K562 (cell line): ENCODE results near the gene CBX8. TPM values are rescaled to one million over a fixed set of nuclear protein-coding genes. Genes with fewer than 3 reads are reported as not detected.

Experiments used
- AFF1 ChIP-seq, 2 experiments: fragments of 450-650 bp; IDR thresholded peaks; 2 replicates each; pipeline ENCODE4 v1.6.1; 2018; ENCODE audit warnings: mild to moderate bottlenecking in 2 of 2, low read depth in 1 of 2; ENCODE audit not compliant: partially characterized antibody in 2 of 2
- DNMT1 ChIP-seq: fragments of 450-650 bp; IDR thresholded peaks from 2 replicates; pipeline ENCODE4 v1.6.1; 2016; ENCODE audit warnings: antibody characterized with exemption, mild to moderate bottlenecking
- ETV6 ChIP-seq, 3 experiments: fragments of 150-350 bp in 1 of 3; sonication (generic) in 1 of 3; formaldehyde crosslinking in 1 of 3; IDR thresholded peaks; 2 replicates each; pipeline versions ENCODE4 v1.6.1 to v1.8.0; 2014 to 2022; ENCODE audit warnings: borderline replicate concordance in 2 of 3, low read depth in 2 of 3, antibody characterized with exemption in 1 of 3, low read length in 1 of 3, mild to moderate bottlenecking in 1 of 3, missing genetic modification reagents in 1 of 3
- FOXA3 ChIP-seq, 2 experiments: fragments of 450-650 bp in 1 of 2; sonication (generic) in 1 of 2; formaldehyde crosslinking; IDR thresholded peaks in 1 of 2; conservative IDR thresholded peaks in 1 of 2; 2 replicates each; pipeline versions ENCODE4 v1.4.0 to v1.8.0; 2020 to 2022; ENCODE audit warnings: mild to moderate bottlenecking in 2 of 2, missing genetic modification reagents in 1 of 2
- GTF2E2 ChIP-seq: fragments of 200-800 bp; sonication (Bioruptor generic); IDR thresholded peaks from 2 replicates; pipeline ENCODE4 v1.6.1; 2016; ENCODE audit warnings: missing genetic modification characterization, missing compliant biosample characterization
- GTF2F1 ChIP-seq: IDR thresholded peaks from 2 replicates; pipeline ENCODE4 v1.6.1; 2011; ENCODE audit warnings: low read depth, low read length, improper control_type of control experiment
- PHTF2 ChIP-seq: fragments of 250-450 bp; sonication (Bioruptor Pico); IDR thresholded peaks from 2 replicates; pipeline ENCODE4 v1.5.0; 2021; ENCODE audit warnings: mild to moderate bottlenecking
- POLR2G ChIP-seq: fragments of 200-400 bp; formaldehyde crosslinking; IDR thresholded peaks from 2 replicates; pipeline ENCODE4 v1.6.1; 2017; ENCODE audit warnings: low read depth, mild to moderate bottlenecking, antibody characterized with exemption, low read length, moderate library complexity
- VEZF1 ChIP-seq: fragments of 200-800 bp; sonication (Bioruptor generic); IDR thresholded peaks from 2 replicates; pipeline ENCODE4 v1.6.1; 2017; ENCODE audit warnings: missing genetic modification characterization, missing compliant biosample characterization
- polyA plus RNA-seq, 8 experiments: library from polyadenylated mRNA; depleted of rRNA in 4 of 8; stranded (reverse) in 5 of 8; unstranded in 3 of 8; fragments of >200 nt; fragmentation: Nextera tagmentation in 2 of 8; fragmentation: Illumina TruSeq in 1 of 8; extraction: Ambion mirVana in 2 of 8; extraction: Trizol in 1 of 8; gene quantifications; 2 replicates each; pipeline versions ENCODE4 v1.2.1 to v1.2.3, GENCODE V29; 2011 to 2014; ENCODE audit warnings: inconsistent platforms in 1 of 8, missing spikeins in 1 of 8
- total RNA-seq, 7 experiments: library from RNA; depleted of rRNA in 6 of 7; stranded (reverse); fragments of >200 nt in 6 of 7; fragmentation: Illumina TruSeq in 2 of 7; extraction: Trizol in 2 of 7; gene quantifications; 2 replicates each; pipeline versions ENCODE4 v1.2.1 to v1.2.3, GENCODE V29; 2011 to 2021; ENCODE audit warnings: low replicate concordance in 1 of 7
- TF ChIP-seq, protein P1 (sequence below): fragments of 250-450 bp; sonication (Bioruptor Pico); IDR thresholded peaks from 2 replicates; pipeline ENCODE4 v1.4.0; 2020; ENCODE audit warnings: mild to moderate bottlenecking, moderate library complexity, borderline replicate concordance
- TF ChIP-seq, protein P2 (sequence below): fragments of 200-400 bp; formaldehyde crosslinking; IDR thresholded peaks from 2 replicates; pipeline ENCODE4 v1.6.1; 2017; ENCODE audit warnings: mild to moderate bottlenecking, low read depth, low read length, moderate library complexity

The CBX8 gene
- total and polyA plus RNA-seq, 9 of the 15 experiments (the other 6 are each of a cell fraction or from before 2014, with no cell fraction given), result 0.08 to 11.9 (median 2.6) TPM

- TF ChIP-seq, protein P1, sequence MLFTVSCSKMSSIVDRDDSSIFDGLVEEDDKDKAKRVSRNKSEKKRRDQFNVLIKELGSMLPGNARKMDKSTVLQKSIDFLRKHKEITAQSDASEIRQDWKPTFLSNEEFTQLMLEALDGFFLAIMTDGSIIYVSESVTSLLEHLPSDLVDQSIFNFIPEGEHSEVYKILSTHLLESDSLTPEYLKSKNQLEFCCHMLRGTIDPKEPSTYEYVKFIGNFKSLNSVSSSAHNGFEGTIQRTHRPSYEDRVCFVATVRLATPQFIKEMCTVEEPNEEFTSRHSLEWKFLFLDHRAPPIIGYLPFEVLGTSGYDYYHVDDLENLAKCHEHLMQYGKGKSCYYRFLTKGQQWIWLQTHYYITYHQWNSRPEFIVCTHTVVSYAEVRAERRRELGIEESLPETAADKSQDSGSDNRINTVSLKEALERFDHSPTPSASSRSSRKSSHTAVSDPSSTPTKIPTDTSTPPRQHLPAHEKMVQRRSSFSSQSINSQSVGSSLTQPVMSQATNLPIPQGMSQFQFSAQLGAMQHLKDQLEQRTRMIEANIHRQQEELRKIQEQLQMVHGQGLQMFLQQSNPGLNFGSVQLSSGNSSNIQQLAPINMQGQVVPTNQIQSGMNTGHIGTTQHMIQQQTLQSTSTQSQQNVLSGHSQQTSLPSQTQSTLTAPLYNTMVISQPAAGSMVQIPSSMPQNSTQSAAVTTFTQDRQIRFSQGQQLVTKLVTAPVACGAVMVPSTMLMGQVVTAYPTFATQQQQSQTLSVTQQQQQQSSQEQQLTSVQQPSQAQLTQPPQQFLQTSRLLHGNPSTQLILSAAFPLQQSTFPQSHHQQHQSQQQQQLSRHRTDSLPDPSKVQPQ, result no peak
- TF ChIP-seq AFF1 (IDR thresholded peaks at IDR 0.05; ENCODE audit: low read depth in 1 of 2, partially characterized antibody in 2 of 2) (no peak), PHTF2 (CRISPR knock-in tag) (no peak), DNMT1 (no peak), GTF2F1 (no peak), POLR2G (peak; percentile 23; the same call in 1 of the 2 replicates), VEZF1 (CRISPR knock-in tag) (peak; percentile 8; the same call in 1 of the 2 replicates), FOXA3 (CRISPR knock-in tag; conservative IDR thresholded peaks at IDR 0.05 in 1 of 2, IDR thresholded peaks at IDR 0.05 in 1 of 2) (no peak), GTF2E2 (tag) (no peak), ETV6 (IDR thresholded peaks at IDR 0.05; ENCODE audit: borderline replicate concordance in 1 of 2, low read depth in 2 of 2, low read length in 1 of 2) (no peak), ETV6 (CRISPR knock-in tag; IDR thresholded peaks at IDR 0.05; ENCODE audit: borderline replicate concordance) (no peak)
- TF ChIP-seq, protein P2, sequence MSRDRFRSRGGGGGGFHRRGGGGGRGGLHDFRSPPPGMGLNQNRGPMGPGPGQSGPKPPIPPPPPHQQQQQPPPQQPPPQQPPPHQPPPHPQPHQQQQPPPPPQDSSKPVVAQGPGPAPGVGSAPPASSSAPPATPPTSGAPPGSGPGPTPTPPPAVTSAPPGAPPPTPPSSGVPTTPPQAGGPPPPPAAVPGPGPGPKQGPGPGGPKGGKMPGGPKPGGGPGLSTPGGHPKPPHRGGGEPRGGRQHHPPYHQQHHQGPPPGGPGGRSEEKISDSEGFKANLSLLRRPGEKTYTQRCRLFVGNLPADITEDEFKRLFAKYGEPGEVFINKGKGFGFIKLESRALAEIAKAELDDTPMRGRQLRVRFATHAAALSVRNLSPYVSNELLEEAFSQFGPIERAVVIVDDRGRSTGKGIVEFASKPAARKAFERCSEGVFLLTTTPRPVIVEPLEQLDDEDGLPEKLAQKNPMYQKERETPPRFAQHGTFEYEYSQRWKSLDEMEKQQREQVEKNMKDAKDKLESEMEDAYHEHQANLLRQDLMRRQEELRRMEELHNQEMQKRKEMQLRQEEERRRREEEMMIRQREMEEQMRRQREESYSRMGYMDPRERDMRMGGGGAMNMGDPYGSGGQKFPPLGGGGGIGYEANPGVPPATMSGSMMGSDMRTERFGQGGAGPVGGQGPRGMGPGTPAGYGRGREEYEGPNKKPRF, result no peak
These were observed 41.8 kb upstream of the CBX8 start (continued) for GRCh38 chr17:79838522-79839274.
